MCF 10A (cell line): ENCODE results near the gene BBS12. TPM values are rescaled to one million over a fixed set of nuclear protein-coding genes. Genes with fewer than 3 reads are reported as not detected.
A peak's percentile ranks its signal among the peaks of the same experiment; 100 is the strongest.
"Not testable (repeated sequence)": the region's sequence is repeated elsewhere in the genome, so short reads cannot be mapped to it uniquely, and the experiment has no call there.

Experiments used
- BruUV-seq: library from RNA; stranded (reverse); fragments of 400-500 nt; replicated peaks from 2 replicates; lab custom pipeline; 2021; lab: Mats Ljungman, UMichigan
- CTCF ChIA-PET: fragments of 300-600 bp; sonication (Branson Sonifier 250); formaldehyde crosslinking; extraction: SDS; loops from one replicate; lab custom pipeline; 2021; ENCODE audit warnings: antibody characterized with exemption, inconsistent platforms; lab: Yijun Ruan, JAX
- POLR2A ChIA-PET: fragments of 300-600, 350-650 bp; sonication (Branson Sonifier 250); formaldehyde crosslinking; extraction: SDS; loops from one replicate; lab custom pipeline; 2020; ENCODE audit warnings: antibody characterized with exemption, inconsistent platforms; lab: Yijun Ruan, JAX
- DNase-seq: peaks from one replicate; pipeline ENCODE4 v3.0.0-alpha.2; 2018; ENCODE audit not compliant: unreplicated experiment
- H3K27ac Mint-ChIP-seq: one replicate; pipeline ENCODE4 v1.8.0; 2022; ENCODE audit warnings: mild to moderate bottlenecking, low read depth, mixed read lengths; ENCODE audit not compliant: unreplicated experiment
- H3K27me3 Mint-ChIP-seq: one replicate; pipeline ENCODE4 v1.8.0; 2022; ENCODE audit warnings: mixed read lengths; ENCODE audit not compliant: insufficient read depth, unreplicated experiment
- H3K36me3 Mint-ChIP-seq: one replicate; pipeline ENCODE4 v1.8.0; 2022; ENCODE audit warnings: mild to moderate bottlenecking, moderate library complexity, mixed read lengths; ENCODE audit not compliant: insufficient read depth, unreplicated experiment
- H3K4me1 Mint-ChIP-seq: one replicate; pipeline ENCODE4 v1.8.0; 2022; ENCODE audit warnings: mixed read lengths; ENCODE audit not compliant: insufficient read depth, unreplicated experiment
- H3K4me3 Mint-ChIP-seq: one replicate; pipeline ENCODE4 v1.8.0; 2022; ENCODE audit warnings: mild to moderate bottlenecking, moderate library complexity, mixed read lengths; ENCODE audit not compliant: unreplicated experiment
- H3K9me3 Mint-ChIP-seq: one replicate; pipeline ENCODE4 v1.8.0; 2022; ENCODE audit warnings: mixed read lengths; ENCODE audit not compliant: unreplicated experiment
- intact Hi-C: fragments of 100-400 bp; cut with micrococcal nuclease; formaldehyde crosslinking; loops from 2 replicates; pipeline ENCODE4 v1.14.1; 2022
- total RNA-seq: library from RNA; stranded (reverse); gene quantifications from 2 replicates; pipeline ENCODE4 v1.2.3, GENCODE V29; 2022
- TF ChIP-seq, protein P1 (sequence below): fragments of 200-600 bp; IDR thresholded peaks from one replicate; pipeline ENCODE4 v1.8.0; 2022; ENCODE audit warnings: antibody characterized with exemption, mild to moderate bottlenecking; ENCODE audit not compliant: unreplicated experiment

Gene BBS12
- total RNA-seq, 1 experiment from 2014 or later, result 4.7 TPM

DNA sequence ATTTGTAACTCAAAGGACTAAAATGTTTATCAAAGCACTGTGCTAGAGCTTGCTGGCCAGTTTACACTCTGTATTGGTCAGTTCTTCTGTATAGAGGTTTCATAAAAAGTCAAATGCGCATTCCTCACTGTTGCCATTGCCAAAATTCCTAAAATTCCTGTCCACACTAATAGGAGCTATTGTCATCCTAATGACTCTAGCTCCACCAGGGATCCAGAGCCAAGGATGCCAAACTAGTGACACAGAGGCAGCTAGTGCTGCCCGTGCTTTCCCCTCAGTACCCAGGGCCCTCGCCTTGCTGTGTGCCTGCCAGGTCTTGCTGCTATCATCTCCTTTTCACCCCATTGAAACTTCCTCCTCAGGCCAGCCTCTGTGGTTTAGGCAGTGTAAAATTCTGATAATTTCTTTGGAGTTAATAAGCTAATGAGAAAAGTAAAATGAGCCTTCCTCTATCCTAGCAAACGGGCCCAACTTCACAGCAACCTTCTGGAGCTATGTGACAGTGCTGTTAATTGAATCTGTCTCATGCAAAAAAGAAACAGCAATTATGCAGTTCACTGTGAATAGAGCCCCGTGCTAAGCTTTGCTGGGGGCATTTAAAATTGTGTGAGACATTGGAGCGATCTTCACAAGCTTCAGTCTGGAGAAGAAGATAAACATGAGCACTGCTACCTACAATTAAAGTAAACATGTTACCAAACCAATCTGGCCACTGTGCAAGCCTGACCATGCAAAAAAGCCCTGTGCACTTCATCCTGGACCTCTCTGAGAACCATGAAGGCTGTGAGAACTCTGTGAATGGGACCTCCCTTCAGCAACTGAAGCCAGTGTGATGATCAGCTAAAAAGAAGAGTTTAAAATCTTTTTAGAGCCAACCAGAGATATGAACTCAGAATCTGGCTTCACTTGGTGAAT is 51.1 kb downstream of the BBS12 start:
- Mint-ChIP-seq H3K27me3 (no peaks in the 10 kb centered on the region), H3K4me1 (peaks cover 31% of the 10 kb centered on the region), H3K27ac (peak overlapping the region; percentile 57), H3K9me3 (no peaks in the 10 kb centered on the region), H3K36me3 (no peaks in the 10 kb centered on the region), H3K4me3 (peak overlapping the region; percentile 3)
- TF ChIP-seq, protein P1, sequence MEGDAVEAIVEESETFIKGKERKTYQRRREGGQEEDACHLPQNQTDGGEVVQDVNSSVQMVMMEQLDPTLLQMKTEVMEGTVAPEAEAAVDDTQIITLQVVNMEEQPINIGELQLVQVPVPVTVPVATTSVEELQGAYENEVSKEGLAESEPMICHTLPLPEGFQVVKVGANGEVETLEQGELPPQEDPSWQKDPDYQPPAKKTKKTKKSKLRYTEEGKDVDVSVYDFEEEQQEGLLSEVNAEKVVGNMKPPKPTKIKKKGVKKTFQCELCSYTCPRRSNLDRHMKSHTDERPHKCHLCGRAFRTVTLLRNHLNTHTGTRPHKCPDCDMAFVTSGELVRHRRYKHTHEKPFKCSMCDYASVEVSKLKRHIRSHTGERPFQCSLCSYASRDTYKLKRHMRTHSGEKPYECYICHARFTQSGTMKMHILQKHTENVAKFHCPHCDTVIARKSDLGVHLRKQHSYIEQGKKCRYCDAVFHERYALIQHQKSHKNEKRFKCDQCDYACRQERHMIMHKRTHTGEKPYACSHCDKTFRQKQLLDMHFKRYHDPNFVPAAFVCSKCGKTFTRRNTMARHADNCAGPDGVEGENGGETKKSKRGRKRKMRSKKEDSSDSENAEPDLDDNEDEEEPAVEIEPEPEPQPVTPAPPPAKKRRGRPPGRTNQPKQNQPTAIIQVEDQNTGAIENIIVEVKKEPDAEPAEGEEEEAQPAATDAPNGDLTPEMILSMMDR, result no peak
- POLR2A ChIA-PET, result interaction anchor here (0.6 to 4.1 kb wide), 18 partner anchors 9 to 281 kb away, joined by 3 to 39 read pairs (median 4); partner anchors contain the start of genes FGF2 and NUDT6
- TSS peak; percentile 76 for BruUV-seq
- CTCF ChIA-PET, result interaction anchor here (0.6 to 2.0 kb wide), 16 partner anchors 10 to 147 kb away, joined by 3 to 13 read pairs (median 4); no protein-coding TSS in a partner anchor
- DNase-seq, result peak; percentile 77
- intact Hi-C loops, result loop anchor here (5.0 kb wide), 1 partner anchor 44 kb away; the partner anchor contains the start of gene FGF2

DNA sequence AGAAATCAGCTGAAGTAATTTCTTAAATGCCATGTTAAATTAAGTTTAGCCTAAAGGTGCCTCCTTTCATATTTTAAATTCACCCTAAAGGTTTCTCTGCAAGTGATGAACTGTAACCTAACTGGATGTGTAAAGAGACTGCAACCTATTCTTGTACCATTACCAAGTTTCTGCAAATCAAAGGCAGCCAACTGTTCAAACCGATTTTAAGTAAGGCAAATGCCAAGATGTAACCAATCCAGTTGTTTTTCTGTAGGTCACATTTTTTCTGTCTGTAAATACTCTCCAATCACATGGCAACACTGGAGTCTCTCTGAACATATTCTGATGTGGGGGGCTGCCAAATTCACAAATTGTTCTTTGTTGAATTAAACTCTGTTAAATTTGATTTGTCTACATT is 51.8 kb downstream of the BBS12 start:
- Mint-ChIP-seq H3K36me3 (no peaks in the 10 kb centered on the region), H3K4me1 (peaks cover 27% of the 10 kb centered on the region), H3K27me3 (no peaks in the 10 kb centered on the region), H3K27ac (peak overlapping the region; percentile 57), H3K4me3 (no peak overlapping the region), H3K9me3 (no peaks in the 10 kb centered on the region)
- TF ChIP-seq, protein P1, result no peak
- no peak for DNase-seq
- intact Hi-C loops, result loop anchor here (5.0 kb wide), 1 partner anchor 43 kb away; the partner anchor contains the start of gene FGF2
- ChIA-PET CTCF (interaction anchor here (0.7 to 2.0 kb wide), 10 partner anchors 11 to 826 kb away, joined by 3 to 13 read pairs (median 4); no protein-coding TSS in a partner anchor), POLR2A (interaction anchor here (0.9 to 4.1 kb wide), 12 partner anchors 8 to 138 kb away, joined by 3 to 39 read pairs (median 6); partner anchors contain the start of genes FGF2 and NUDT6)
- no TSS peak for BruUV-seq

DNA sequence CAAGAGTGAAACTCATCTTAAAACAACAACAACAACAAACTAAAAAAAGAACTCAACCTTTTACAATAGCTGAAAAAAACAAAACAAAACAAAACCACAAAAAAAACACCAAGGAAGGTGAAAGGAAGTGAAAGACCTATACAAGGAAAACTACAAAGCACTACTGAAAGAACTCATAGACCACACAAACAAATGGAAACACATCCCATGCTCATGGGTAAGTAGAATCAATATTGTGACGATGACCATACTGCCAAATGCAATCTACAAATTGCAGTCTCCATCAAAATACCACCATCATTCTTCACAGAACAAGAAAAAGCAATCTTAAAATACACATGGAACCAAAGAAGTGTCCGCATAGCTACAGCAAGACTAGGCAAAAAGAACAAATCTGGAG is 52.6 kb downstream of the BBS12 start:
- ChIA-PET CTCF (interaction anchor here (0.6 to 1.0 kb wide), 5 partner anchors 12 to 827 kb away, joined by 3 read pairs; no protein-coding TSS in a partner anchor), POLR2A (interaction anchor here (1.3 to 4.4 kb wide), 4 partner anchors 8 to 20 kb away, joined by 3 to 23 read pairs (median 4); no protein-coding TSS in a partner anchor)
- no TSS peak for BruUV-seq
- H3K27ac Mint-ChIP-seq, result no peak overlapping the region
- TF ChIP-seq, protein P1, result no peak
- DNase-seq, result no peak
- no peaks in the 10 kb centered on the region for H3K9me3 Mint-ChIP-seq
- H3K36me3 Mint-ChIP-seq, result no peaks in the 10 kb centered on the region
- no peak overlapping the region for H3K4me3 Mint-ChIP-seq
- intact Hi-C loops, result no loop called here
- H3K27me3 Mint-ChIP-seq, result no peaks in the 10 kb centered on the region
- peaks cover 27% of the 10 kb centered on the region for H3K4me1 Mint-ChIP-seq

DNA sequence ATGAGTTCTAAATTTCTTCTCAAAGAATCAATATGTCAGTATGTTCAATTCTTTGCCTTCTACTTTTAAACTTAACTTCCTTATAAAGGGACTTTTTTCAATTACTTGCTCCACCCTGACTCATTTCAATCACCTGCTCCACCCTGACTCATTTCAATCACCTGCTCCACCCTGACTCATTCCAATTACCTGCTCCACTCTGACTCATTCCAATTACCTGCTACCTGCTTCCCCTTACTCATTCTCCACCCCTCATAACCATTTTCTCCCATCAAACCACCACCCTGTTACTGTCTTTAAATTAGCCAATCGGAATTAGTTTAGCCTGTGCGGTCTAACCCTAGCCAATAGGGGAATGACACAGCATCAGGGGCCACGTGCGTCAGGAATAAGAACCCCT is 53.8 kb downstream of the BBS12 start:
- POLR2A ChIA-PET, result interaction anchor here (1.3 to 4.4 kb wide), 3 partner anchors 11 to 22 kb away, joined by 3 to 23 read pairs (median 4); no protein-coding TSS in a partner anchor
- peaks cover 27% of the 10 kb centered on the region for H3K4me1 Mint-ChIP-seq
- CTCF ChIA-PET, H3K4me3 Mint-ChIP-seq, intact Hi-C loops, H3K36me3 Mint-ChIP-seq, BruUV-seq, H3K9me3 Mint-ChIP-seq, H3K27me3 Mint-ChIP-seq: not testable (repeated sequence)
- DNase-seq, result peak; percentile 49
- peak overlapping the region; percentile 36 for H3K27ac Mint-ChIP-seq

DNA sequence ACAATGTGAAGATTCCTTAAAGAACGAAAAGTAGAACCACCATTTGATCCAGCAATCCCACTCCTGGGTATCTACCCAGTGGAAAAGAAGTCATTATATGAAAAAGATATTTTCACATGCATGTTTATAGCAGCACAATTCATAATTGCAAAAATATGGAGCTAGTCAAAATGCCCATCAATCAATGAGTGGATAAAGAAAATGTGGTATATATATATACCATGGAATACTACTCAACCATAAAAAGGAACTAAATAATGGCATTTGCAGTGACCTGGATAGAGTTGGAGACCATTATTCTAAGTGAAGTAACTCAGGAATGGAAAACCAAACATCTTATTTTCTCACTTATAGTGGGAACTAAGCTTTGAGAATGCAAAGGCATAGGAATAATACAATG is 54.4 kb downstream of the BBS12 start:
- CTCF ChIA-PET, result interaction anchor here (0.5 to 3.1 kb wide), 4 partner anchors 10 to 128 kb away, joined by 3 to 16 read pairs (median 5); partner anchors contain the start of gene BBS12
- H3K27ac Mint-ChIP-seq, intact Hi-C loops, H3K36me3 Mint-ChIP-seq, H3K9me3 Mint-ChIP-seq, H3K4me3 Mint-ChIP-seq, DNase-seq, H3K27me3 Mint-ChIP-seq: not testable (repeated sequence)
- POLR2A ChIA-PET, result interaction anchor here (0.7 to 4.4 kb wide), 4 partner anchors 9 to 44 kb away, joined by 4 to 23 read pairs (median 4); no protein-coding TSS in a partner anchor
- TSS peak; percentile 55 for BruUV-seq
- H3K4me1 Mint-ChIP-seq, result peaks cover 27% of the 10 kb centered on the region
